ENCODE measurements around the gene TRIP13. TPM values are rescaled to one million over a fixed set of nuclear protein-coding genes. Genes with fewer than 3 reads are reported as not detected.
"Not testable (repeated sequence)": the region's sequence is repeated elsewhere in the genome, so short reads cannot be mapped to it uniquely, and the experiment has no call there.

TRIP13 gene
- polyA plus RNA-seq, 5 donors: 9.7 to 16.5 (median 14.3) TPM

DNA sequence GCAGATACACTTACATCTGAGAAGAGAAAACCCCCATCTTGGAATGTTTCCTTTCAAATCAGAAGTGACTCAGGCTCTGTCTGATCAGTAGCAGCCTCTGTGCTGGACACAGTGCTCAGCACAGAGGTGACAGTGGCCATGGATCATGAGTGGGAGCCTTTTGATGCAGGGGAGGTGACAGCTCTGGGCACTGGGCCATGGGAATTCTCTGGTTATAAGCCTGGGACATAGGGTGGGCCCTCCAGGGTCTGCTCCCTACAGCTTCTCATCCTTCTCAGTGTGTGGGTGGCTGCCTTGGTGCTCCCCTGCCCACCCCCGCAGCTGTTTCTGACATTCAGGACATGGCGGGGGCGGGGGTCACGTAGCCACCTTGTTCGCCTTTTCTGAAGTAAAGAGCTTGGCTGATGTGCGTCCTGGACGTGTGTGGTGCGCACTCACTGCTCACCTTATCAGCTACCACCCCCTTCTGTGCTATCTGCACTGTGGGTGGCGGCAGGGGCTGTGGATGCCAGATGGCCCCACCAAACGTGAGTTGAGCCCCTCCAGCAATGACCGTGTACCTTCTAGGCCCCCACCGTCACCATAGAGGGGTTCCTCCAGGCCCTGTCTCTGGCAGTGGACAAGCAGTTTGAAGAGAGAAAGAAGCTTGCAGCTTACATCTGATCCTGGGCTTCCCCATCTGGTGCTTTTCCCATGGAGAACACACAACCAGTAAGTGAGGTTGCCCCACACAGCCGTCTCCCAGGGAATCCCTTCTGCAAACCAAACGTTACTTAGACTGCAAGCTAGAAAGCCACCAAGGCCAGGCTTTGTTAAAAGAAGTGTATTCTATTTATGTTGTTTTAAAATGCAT lies 24.0 kb downstream of the TRIP13 start:
- no peak for DNase-seq

DNA sequence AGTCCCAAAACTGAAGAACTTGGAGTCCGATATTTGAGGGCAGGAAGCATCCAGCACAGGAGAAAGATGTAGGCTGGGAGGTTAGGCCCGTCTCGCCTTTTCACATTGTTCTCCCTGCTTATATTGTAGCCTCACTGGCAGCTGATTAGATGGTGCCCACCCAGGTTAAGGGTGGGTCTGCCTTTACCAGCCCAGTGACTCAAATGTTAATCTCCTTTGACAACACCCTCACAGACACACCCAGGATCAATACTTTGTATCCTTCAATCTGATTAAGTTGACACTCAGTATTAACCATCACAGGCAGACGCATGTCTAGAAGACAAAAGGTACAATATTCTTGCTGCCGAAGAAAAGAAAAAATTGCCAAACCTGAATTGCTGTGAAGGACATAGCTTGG lies 26.0 kb downstream of the TRIP13 start:
- DNase-seq: not testable (repeated sequence)

DNA sequence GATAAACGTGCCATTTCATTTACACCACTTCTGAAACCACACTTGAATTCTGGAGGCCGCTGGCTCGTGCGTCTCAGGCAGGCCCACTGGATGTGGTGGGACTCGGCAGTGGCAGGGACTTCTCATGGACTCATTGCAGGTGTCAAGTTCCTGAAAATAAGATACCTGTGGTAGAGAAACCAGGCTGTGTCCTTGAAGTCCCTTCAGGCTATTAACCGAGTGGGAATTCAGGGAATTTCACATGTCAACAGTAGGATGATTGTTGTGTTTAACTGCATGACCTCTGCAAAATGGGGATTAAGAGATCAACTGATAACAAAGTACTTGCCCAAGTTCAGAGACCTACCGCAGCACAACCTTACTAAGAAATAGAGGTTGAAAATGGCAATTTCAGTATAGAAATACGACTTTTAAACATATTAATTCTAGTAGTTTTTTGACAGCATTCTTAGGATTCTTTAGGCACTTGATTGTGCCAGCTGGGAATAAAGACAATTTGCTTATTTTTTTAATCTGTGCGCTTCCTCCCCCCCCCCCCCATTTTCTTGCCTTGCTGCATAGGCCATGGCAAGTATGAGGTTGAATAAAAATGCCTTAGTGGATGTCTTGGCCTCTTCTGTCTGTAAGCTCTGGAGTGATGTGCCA lies 26.8 kb downstream of the TRIP13 start:
- DNase-seq: no peak

DNA sequence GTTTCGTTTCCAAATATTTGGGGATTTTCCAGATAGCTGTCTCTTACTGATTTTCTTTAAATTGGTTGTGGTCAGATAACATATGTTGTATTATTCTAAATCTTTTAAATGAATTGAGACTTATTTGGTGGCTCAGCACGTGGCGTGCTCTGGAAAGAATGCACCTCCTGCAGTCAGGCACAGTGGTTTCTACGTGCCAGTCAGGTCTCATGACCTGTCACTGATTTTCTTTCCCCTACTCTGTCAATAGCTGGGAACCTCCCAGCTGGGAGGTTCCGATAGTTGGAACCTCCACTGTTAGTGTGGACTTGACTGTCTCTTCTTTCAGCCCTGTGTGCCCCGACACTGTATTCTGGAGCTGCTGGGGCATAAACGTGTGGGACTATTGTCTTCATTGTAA lies 27.6 kb downstream of the TRIP13 start:
- DNase-seq: no peak

DNA sequence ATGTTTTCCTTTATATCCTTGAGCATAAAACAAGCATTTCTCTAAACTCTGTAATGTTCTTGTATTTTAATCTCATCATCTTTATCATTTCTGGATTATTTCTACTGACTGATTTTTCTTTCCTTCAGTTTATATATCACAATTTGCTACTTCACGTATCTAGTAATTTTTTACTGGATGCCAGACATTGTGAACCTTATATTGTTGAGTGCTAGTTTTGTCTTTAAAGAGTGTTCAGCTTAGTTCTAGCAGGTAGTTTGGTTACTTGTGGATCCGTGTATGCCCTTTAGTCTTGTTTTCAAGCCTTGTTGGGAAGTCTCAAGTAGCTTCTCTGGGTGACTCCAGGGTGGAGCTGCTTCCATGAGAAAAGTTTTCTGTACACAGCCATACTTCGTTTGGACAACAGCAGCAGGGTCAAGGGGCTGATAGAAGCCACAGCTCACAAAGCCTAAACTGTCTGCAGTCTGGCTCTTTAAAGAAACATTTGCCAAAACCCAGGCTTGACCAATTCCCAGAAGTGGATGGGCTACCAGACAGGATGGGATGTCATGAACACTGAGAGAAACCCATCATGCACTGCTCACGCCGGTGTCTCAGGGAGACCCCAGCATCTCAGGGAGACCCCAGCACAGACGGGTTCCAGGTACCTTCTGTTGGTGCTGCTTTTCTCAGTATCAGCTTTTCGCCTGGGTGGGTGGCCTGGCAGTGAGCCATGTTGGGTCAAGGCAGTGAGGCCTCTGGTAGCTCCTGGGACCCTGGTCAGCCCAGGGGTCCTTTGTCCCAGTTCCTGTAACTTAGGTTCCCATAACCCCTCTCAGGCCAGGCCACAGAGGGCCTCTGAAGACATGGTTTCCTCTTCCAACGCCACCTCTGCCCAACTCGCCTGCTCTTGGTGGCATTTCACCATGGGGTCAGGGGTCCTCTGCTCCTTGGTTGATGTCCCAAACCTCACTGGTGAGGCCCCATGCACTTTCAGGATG lies 29.1 kb downstream of the TRIP13 start:
- DNase-seq: no peak

DNA sequence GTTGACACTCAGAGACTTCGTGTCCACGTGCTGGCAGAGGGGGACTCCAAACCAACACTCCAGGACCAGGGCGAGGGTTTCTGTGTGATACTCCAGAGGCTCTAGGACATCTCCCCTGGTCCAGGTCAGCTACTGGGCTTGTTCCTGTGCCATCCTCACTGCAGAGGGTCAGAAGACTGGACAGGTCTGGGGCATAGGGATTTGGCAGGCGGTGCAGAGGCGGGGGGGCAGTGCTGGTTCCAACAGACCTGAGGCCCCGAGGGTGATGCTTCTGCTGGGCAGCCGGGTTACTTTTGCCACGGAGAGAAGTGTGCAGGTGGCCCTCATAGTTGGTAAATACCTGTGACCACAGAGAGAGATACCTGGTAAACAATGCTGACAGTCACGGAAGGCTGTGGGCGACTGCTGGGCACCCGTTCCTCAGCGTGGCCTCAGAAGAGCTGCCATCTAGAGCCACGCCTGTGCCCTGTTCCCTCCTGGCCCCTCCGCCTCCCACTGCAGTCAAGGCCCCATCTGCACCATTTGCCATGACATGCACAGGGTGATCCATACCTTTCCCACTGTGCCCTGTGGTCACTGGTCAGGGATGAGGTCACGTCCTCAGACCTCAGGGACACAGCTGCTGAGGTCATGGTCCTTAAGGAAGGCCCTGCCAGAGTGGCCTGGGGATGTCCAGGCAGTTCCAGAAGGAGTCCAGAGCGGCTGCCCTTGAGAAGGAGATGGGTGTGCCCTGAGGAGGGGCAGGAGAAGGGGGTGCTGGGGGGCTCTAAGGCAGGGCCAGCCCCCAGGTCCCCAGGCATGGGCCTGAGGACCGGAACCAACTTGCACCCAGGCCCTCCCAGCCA lies 30.0 kb downstream of the TRIP13 start:
- DNase-seq: no peak

DNA sequence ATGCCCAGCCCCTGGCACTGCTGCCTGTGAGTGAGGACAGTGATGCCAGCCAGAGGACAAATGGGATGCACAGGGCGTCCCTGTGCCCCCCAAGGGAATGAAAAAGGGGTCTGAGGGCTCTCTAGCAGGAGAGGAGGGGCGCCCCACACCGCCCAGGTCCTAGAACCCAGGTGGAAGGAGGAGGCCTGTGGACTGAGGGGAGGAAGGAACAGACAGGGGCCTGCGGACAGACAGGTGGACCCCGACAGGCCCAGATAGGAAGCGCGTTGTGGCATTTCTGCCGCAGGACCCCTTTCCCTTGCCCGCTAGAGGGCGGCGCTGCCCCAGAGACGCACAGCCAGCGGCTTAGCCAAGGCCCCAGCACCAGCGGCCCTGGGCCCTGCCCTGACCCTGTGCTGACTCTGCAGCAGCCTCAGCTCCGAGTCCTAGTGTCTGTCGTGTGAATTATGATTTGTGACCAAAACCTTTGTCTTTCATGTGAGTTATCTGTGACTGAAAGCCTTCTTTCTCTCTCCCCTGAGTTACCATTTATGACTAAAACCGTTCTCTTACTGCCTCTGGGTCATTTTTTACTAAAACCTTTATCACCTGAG lies 30.7 kb downstream of the TRIP13 start:
- peak; percentile 59 to 70 for DNase-seq

DNA sequence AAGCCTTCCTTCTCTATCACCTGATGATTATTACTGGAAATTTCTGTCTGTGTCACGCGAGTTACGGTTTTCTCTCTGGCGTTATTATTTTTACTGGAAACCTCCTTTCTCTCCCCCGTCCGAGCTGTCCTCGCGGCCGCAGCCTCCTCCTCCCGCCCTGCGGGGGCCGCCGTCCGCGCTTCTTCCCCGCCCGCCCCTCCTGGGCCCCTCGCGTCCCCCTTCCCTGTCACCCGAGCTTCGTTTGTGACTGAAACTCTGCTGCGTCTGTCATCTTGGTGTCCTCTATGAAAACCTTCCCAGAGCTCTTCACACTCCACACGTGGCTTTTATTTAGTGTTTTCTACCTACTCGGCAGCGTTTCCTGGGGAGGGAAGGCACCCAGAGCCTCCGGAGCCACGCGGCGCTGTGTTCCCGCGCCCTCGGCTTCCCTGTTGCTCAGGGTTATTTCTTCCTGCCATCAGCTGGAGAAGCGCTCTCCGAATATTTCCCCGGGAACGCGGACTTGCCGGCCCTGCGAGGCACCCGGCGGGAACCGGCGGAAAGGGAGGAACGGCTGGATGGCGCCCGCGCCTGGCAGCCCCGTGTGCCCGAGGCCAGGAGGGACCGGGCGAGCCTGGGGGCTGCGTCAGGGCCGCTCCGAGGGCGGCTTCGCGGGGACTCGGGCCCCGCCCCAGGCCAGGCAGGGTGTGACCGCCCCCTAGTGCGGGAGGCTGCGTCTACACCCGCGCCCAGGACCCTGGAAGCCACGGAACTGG lies 33.9 kb downstream of the TRIP13 start:
- DNase-seq: peak; percentile 40 to 42

DNA sequence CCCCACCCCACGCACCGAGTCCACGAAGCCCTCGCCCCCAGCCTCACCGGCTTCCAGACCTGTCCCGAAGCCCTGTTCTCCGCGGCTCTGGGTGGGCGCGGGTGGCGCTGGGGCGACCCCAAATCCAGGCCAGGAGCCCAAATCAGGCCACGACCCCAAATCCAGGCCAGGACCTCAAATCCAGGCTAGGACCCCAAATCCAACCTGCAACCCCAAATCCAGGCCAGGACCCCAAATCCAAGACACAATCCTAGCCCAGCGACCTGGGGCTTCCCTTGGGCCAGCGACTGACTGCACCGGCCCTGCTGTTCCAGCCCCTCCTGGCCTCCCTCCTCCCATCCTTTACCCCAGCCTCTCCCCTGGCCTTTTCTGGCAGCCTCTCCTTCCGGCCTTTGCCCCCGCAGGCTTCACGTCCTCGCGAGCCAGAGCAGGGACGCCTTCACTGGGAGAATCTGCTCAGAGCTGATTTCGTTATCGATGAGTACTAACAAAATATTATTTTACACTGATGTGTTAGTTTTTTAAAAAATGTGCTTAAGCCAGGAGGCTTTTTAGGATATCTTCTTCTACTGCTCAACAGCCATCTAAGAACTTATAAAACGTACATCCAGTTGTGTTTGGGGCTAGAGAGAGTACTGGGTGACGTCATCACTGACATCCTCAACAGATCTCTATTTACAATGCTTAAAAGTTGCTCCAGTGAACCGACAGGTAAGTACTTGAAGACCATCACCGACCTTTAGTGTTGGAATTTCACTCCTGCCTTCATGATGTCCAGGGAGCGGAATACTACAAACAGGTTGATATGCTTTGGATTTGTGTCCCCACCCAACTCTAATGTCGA lies 34.7 kb downstream of the TRIP13 start:
- DNase-seq: no peak

DNA sequence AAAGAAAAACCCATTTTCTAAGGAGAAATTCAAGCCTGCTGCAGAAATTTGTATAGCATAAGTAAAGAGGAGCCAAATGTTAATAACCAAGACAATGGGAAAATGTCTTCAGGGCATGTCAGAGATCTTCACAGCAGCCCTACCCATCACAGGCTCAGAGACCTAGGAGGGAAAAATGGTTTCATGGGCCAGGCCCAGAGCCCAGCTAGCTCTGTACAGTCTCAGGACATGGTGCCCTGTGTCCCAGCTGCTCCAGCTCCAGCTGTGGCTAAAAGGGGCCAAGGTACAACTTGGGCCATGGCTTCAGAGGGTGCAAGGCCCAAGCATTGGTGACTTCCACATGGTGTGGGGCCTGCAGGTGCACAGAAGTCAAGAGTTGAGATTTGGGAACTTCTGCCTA lies 36.5 kb downstream of the TRIP13 start:
- DNase-seq: not testable (repeated sequence)

DNA sequence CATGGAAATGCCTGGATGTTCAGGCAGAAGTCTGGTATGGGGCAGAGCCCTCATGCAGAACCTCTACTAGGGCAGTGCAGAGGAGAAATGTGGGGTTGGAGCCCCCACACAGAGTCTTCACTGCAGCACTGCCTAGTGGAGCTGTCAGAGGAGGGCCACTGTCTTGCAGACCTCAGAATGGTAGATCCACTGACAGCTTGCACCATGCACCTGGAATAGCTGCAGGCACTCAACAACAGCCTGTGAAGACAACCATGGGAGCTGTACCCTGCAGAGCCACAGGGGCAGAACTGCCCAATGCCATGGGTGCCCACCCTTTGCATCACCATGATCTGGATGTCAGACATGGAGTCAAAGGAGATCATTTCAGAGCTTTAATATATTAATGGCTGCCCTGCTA lies 36.9 kb downstream of the TRIP13 start:
- DNase-seq: no peak

DNA sequence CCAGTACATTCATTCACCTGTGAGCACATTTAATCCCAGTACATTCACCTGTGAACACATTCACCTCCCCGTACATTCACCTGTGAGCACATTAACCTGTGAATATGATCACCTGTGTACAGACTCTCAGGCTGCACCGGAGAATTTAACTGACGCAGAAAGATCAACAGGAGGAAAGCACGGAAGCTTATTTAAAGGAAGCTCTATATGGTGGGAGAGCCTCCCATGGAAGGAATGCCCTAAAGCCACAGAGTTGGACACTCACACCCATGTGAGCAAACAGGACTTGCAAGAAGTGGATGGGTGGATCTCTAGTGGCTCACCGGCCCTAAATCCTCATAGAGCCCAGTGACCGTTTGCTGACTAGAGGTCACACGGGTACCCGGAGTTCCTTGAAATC lies 38.2 kb downstream of the TRIP13 start:
- no peak for DNase-seq

DNA sequence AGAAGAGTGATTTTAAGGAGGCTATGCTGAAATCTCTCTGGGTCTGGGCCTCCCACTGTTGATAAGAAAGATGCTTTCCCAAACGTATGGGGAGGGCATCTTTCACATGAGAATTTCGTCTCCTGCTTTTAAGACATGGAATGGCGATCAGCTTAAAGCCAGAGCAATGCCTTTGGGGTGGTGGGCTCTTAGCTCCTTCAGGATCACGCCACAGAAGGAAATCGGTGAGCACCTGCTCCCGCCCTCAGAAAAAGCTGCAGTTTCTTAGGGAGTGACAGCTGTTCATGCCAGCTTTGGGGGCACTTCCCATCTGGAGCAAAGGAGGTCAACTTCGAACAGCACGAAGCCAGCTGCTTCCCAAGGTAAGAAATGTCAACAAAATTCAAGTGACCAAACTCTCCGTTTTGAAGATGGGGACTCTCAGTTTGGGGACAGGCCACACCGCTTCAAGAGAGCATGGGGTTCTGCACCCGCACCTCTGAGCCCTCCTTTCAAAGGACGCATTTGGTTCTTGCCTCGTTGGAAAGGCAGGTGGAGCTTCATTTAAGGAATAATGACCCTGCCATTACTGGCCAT lies 39.0 kb downstream of the TRIP13 start:
- DNase-seq: no peak

DNA sequence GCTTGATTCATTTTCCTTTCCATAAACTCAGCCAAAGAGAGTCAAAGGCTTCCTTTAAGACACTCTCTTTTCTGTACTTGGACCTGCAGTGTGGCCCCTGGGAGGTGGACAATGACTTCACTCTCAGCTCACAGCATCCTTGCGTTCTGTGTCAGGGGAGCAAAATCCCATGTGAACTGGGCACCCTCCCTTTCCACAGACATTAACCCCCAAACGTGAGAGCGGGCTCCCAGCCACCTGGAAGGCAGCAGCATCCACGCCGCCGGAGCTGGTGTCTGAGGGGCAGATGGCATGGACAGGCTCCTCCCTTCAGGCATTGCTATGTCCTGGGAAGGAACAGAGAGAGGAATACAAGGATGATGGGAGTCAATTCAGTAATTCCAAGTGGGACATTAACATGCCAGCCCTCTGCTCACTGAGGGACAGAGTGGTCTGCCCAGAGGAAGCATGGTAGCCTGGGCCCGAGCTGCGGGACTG lies 39.5 kb downstream of the TRIP13 start:
- DNase-seq: no peak

DNA sequence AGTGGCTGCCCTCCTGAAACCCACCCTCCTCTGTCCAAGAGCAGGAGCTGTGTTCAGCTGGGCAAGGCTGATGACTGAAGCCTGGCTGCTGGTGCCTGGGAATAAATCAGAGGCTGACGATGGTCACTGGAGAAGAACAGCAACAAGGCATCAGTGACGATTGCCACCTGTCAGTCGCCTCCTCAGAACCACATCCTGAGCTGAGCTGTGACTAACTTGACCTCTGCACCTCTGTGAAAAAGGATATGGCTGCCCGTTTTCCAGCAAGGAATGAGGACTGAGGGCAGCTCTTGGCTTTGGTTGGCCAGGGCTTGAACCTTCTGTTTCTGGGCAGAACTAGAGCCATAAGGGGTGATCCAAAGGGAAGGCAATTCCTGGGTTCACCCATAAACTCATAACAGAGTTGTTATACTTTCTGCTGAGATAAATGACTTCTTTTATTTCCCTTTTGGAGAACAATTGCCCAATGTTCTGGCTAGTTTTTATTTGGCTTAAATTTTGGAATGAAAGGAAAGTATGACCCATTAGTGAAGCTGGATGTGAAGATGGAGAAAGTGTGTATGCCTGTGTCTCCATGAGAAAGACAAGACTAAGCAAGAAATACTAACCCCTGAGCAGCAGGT lies 40.1 kb downstream of the TRIP13 start:
- peak in 1 of 2 donors; percentile 39 for DNase-seq

DNA sequence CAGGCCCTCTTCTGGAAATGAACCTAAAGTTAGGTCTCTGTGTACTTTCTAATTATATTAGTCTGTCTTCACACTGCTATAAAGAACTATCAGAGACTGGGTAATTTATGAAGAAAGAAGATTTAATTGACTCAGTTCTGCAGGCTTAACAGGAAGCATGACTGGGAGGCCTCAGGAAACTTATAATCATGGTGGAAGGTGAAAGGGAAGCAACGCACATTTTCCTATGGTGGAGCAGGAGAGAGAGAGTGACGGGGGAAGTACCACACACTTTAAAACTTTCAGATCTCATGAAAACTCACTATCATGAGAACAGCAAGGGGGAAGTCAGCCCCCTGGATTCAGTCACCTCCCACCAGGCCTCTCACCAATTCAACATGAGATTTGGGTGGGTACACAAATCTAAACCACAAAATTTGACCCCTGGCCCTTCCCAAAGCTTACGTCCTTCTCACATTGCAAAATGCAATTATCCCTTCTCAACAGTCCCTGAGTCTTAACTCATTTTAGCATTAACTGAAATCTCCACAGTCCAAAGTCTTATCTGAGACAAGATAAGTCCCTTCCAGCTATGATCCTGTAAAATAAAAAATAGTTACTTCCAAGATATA lies 40.7 kb downstream of the TRIP13 start:
- DNase-seq: no peak

DNA sequence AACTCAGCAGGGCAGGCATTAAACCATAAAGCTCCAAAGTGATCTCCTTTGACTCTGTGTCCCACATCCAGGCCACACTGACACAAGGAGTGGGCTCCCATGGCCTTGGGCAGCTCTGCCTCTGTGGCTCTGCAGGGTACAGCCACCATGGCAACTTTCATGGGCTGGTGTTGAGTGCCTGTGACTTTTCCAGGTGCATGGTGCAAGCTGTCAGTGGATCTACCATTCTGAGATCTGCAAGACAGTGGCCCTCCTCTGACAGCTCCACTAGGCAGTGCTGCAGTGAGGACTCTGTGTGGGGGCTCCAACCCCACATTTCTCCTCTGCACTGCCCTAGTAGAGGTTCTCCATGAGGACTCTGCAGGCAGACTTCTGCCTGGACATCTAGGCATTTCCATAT lies 41.3 kb downstream of the TRIP13 start:
- DNase-seq: not testable (repeated sequence)
